ENCODE results near the gene ETS2.

Gene ETS2

DNA sequence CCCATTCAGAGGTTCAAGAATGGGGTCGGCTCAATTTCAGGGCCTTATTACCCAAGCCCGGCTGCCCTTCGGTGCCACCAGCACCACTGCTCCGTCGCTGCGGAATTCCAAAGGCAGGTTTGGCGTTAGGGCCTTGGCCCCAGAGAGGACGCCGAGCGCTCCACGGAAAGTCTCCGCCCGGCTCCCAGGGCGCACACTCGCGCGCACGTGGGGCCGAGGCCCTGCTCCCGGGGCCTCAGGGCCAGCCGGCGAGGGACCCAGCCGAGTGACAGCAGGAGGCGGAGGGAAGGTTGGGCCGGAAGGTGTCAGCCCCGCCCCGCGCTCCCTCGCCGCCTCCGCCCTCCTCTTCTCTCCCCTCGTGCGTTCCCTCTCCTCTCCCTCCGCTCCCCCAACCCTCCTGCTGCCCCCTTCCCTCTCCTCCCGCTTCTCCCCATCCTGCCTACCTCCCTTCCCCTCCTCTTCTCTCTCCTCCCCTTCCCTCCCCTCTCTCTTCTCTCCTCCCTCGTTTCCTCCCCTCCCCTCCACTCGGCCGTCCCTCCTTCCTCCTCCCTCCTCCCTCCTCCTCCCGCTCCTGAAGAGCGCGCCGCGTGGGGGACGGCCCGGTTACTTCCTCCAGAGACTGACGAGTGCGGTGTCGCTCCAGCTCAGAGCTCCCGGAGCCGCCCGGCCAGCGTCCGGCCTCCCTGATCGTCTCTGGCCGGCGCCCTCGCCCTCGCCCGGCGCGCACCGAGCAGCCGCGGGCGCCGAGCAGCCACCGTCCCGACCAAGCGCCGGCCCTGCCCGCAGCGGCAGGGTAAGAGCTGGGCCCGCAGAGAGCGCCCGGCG is at the start of gene ETS2:
Gene ETS2, plus strand, starts transcription at position 602 of the 825 bp plus-strand sequence. CDS start 4,106 bp downstream, outside the sequence.
- in situ Hi-C loops (cut with HindIII; ENCODE audit: low sequenced_read_pairs) = no loop called here

DNA sequence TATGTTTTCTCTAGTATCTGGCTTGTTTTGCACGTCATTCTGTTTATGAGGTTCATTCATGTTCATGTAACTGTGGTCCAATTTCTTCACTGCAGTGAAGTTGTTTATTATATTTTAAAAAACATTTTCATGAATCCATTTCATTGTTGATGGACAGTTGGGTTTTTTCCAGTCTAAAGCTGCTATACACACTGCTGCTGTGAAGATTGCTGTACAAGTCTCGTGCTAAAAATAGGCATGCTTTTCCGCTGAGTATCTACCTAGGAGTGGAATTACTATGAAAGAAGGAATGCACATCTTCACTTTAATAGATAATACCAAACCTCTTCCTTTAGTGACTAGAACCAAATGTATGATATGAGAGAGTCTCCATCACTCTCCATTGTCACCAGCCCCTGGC is 49.0 kb upstream of the ETS2 start:
- in situ Hi-C loops (cut with HindIII; ENCODE audit: low sequenced_read_pairs) = no loop called here

DNA sequence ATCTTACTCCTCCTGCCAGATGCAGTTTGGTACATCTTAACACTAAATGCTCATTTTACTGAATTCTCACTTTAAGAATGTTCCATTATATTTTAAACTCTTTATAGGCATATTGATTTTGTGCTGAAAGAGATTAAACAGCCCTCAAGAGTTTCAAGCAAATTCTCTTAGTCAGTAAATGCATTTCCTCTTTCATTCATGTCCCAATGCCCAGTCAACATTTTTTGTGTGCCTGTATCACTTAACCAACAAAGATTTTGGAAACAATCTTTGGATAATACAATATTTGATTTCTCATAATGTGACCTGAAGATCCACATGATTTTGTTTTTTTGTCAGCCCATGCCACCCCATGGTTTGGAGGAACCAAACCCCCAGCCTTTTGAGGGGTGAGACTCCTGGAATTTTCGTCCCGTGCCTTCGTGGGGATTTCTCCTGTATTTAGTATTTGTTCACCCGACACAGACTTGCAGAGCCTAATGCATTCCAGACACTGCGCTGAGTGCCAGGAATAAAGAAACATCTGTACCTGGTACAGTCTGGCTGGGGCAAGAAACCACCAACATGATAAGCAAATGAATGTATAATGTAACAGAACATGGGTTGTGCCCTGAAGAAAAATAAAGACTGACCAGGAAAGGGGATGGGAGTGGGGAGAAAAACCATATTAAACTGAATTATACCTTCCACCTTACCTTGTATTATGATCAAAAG is 47.1 kb upstream of the ETS2 start:
- in situ Hi-C loops (cut with HindIII; ENCODE audit: low sequenced_read_pairs) = no loop called here

DNA sequence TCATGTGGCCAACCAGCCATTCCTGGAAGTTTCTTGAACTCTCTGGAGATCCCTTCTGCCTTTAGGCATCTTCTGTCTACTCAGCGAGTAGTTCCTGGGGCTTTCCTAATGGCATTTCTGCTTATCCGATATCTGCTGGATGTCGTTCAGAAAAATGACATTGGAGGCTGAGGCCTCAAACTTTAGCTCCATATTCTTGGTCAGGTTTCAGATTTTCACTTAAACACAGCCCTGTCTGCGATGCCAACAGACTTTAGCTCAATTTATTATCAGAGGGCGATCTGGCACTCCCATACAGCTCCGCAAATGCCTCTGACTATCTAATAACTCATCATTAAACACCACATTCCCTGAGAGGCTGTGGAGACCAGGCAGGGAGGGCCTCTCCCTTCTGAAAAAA is 46.3 kb upstream of the ETS2 start:
- in situ Hi-C loops (cut with HindIII; ENCODE audit: low sequenced_read_pairs) = no loop called here

DNA sequence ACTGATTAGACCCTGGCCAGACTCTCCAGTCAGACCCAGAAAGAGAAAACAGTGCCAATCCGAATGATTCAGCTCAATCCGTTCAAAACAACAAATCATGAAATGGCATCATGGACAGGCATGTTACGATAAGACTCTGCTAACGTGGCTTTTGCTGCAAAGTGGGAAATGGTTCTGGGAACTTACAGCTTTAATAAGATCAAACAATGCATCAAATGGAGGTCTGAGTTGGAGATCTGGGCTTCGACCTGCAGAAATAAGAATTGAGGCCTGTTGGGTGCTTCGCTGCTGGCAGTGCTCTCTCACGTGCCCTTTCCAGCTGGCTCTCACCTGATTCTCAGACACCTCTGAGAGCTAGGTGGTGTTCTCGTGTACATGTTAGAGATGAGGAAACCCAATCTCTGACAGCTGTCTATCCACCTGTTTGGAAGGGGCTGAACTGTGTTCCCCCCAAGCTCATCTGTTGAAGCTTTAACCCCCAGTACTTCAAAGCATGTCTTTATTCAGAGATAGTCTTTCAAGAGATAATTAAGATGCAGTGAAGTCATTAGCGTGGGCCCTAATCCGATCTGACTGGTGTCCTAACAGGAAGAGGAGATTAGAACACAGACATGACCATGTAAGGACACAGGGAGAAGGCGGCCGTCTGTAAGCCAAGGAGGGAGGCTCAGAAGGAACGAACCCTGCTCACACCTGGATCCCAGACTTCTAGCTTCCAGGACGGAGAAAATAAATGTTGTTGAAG is 45.5 kb upstream of the ETS2 start:
- in situ Hi-C loops (cut with HindIII; ENCODE audit: low sequenced_read_pairs) = no loop called here

DNA sequence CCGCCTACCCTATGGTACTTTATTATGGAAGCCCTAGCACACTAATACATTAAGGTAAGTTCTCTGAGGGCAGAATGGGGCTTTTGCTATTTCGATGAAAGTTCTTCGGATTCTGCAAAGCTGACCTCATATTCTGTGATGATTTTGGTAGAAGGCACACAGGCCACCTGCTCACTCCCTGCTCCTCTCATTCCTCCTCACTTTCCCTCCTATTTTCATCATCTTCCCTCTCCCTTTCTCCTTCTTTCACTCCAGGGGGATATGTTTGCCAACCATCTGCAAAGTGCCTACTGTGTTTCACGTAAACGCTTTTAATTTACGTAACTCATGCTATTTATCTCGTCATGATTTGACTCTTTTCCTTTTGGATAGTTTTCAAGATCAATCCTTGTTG is 45.0 kb upstream of the ETS2 start:
- in situ Hi-C loops (cut with HindIII; ENCODE audit: low sequenced_read_pairs) = no loop called here

DNA sequence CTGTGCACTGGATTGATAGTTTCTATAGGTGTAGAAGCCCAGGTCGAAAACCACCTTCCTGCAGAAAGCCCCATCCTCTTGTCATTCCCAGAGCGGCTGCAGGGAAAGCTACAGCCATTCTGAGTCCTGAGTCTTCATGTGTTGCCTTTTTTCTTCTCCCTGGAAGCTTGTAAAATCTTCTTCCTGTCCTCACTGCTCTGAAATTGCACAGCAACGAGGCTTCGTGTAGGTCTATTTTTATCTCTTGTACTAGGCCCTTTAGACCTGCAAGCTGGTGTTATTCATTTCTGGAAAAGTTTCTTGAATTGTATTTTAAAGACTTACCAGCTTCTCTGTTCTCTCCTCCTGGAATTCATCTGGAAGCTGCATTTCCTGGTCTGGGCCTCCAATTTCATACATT is 44.2 kb upstream of the ETS2 start:
- in situ Hi-C loops (cut with HindIII; ENCODE audit: low sequenced_read_pairs) = no loop called here

DNA sequence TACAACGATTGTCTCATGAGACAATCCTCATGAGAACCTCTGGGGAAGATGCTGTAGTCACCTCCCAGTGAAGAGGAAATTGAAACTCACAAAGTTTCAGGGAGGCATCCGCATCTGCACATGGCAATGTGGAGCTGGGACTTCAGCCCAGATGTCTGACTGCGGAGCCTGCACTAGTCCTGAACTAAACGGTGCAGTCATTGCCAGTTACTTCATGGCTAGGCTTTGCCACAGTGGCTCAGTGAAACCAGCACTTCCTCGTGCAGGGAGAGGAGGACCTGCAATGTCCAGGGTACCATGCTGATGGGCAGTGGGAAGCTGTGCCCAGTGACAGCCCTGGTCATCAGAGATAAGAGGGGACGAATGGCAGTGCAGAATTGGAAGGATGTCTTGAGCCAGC is 40.7 kb upstream of the ETS2 start:
- in situ Hi-C loops (cut with HindIII; ENCODE audit: low sequenced_read_pairs) = no loop called here

DNA sequence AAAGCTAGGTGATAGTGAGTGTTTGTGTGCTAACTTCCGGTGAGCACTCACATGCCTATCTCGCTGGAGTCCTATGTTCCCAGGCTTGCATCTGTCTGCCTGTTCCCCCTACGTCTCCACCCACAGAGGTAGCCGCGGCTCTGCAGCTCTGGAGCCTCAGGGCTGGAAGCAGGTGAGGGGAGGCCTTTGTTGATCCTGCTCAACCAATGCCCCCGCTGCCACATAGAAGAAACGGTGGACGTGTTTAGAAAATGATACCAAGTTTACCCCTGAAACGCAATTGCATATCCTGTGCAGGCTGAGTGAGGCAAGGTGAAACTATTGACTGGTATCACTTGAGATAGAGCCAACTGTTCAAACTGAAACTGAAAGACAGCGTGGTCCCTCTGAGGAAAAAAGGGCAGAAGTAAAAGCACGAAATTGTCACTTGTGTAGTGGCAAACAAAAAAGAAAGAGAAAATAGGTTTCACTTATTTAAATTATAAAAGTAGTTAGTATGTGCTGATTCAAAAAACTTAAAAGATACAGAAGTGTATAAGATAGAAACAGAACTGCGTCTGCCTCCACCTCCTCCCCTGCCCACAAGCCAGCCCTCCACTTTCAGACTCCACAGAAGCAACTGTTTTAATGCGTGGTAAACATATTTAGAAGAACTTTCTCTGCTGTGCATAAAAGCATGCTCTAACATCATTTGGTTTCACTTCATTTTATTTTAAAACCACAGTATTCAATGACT is 38.6 kb upstream of the ETS2 start:
- in situ Hi-C loops (cut with HindIII; ENCODE audit: low sequenced_read_pairs) = no loop called here

DNA sequence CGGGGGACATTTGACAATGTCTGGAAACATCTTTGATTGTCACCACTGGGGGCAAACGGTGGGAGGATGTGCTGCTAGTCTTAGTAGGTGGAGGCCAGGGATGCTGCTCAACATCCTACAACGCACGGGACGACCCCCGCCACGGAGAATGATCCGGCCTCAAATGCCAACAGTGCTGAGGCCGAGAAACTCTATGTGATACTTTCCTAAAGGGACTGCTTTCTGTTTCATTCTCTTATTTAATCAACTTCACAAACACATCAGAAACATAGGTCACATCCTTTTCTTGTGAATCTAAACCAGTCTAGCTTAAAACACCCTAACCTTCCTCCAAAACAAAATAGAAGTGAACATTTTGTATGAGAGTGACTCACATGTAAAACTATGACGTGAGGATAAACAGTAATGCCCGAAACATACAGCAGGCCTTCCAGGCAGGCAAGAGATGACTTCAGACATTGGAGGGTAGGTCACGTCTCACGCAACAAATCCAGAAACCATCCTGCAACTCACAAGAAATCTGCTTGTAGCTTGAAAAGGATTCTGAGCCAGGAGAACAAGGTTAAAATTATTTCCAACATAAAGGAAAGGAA is 37.2 kb upstream of the ETS2 start:
- in situ Hi-C loops (cut with HindIII; ENCODE audit: low sequenced_read_pairs) = no loop called here

DNA sequence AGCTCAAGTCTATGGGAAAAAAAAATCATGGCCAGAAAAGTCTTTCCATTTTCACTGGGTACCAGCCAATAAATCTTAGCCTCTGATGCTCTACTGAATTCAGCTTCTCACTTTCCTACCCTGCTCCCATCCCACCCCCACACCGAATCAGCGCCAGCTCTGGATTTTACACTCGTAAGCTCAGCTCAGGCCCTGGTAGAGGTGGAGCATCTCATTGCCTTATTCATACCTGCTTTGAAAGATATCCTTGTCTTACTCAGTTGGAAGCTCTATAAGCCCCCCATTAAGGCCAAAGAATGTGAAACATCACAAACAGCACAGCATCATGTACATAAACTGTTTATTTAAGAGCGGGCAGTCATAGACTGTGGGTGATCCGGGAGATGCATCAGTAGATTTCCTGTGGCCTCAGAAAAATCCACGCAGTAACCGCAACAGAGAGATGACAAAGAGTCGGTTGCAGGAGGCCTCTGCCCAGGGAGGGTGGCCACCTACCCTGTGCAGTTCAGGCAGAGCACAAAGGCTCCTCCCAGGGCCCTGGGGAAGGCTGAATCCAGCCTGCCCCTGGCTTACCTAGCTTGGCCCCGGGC is 36.4 kb upstream of the ETS2 start:
- in situ Hi-C loops (cut with HindIII; ENCODE audit: low sequenced_read_pairs) = no loop called here

DNA sequence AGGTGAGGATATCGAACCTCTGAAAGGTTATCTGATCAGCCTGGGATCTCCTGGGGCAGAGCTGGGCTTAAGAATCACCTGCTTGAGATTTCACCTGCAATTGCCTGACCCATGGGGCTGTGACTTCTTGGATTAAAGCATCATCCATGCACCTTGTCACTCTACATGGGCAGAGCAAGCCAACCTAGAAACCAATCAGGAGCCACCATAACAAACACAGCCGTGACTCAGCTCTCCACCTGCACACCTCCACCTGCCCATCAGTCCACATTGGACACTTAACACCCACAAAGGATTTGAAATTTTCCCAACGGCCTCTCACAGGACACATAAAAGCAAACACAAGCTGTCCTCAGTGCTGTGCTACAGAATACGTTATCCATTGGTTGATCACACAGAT is 35.1 kb upstream of the ETS2 start:
- in situ Hi-C loops (cut with HindIII; ENCODE audit: low sequenced_read_pairs) = no loop called here

DNA sequence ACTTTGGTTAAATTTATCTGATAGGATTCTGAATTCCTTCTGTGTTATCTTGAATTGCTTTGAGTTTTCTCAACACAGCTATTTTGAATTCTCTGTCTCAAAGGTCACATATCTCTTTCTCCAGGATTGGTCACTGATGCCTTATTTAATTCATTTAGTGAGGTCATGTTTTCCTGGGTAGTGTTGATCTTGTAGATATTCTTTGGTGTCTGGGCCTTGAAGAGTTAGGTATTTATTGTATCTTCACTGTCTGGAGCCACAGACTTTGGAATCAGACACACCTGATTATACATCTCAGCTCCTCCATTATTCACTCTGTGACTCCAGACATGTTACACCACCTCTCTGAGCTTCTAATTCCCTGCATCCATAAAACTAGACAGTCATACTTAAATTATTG is 34.2 kb upstream of the ETS2 start:
- in situ Hi-C loops (cut with HindIII; ENCODE audit: low sequenced_read_pairs) = no loop called here

DNA sequence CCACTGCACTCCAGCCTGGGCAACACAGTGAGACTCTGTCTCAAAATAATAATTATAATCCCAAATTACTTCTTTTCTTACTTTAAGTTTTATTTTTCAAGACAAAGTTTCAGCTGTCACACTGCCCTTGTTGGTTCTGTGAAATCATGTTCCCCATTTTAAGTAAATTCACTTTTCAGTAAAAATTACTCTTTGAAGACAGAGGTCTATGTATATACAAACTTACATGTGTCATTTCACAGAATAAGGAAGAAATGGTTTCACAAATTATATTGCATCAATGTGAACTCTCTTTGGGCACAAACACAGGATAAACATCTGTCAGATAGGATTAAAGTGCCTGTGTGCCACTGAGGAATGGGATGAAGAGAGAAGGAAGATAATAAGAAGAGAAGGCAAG is 33.1 kb upstream of the ETS2 start:
- in situ Hi-C loops (cut with HindIII; ENCODE audit: low sequenced_read_pairs) = no loop called here

DNA sequence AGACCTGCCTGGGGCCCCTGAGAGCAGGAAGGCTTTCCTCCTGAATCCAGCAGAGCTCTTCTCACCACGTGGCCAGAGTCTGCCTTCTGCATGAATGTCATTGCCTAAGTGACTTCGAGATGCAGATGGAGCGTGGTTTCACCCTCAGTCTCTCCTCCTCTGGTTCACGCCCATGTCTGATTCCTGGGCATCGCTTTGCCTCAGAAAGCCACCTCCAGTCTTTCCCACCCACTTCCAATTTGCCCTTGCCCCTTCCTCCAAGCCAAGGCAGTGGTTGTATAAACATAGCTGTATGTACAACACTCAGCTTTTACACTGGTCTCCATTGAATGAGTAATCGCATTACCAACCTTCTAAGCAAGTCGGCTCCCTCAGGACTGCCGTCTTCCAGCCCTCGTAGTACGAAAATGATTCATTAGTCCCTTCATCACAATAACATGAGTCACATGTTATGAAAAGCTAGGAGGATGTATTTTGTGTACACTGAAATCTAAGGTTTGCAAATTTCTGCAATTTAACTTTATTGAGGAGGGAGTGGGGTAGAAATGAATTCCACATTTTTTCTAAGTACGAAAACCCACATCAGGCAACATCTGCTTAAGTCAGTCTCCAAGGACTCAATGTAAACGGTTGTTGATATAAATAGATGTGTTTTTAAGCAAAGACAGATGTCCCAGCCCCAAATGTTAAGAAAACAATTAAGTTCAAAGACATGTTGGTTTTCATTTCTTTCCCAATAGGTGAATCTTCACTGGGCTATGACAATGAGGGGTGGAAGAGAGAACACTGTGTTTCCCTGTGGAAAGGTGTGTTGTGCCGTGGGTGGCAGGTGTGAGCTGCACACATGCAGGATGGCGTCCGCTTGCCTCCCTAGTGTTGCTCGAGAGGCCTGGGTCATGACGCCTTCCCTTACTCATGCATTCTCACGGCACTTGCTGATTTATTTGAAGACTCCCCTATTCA is 32.3 kb upstream of the ETS2 start:
- in situ Hi-C loops (cut with HindIII; ENCODE audit: low sequenced_read_pairs) = no loop called here

DNA sequence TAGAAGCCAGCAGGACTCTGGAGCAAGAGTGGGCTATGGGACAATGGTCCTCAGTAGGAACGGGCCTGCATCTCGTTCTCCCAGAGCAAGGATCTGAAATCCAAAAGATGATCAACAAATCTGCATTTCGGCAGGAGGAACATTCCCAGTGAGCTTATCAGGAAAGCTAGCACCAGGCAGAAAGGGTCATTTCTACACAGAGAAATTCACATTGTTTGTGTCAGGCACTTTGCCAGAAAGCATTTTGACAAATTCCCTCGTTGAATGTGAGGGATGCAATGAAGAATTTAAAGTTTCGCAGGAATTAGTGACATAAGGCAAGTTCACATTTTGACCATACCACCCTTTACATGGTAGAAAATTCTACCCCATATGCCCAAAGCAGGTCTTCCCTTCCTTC is 31.6 kb upstream of the ETS2 start:
- in situ Hi-C loops (cut with HindIII; ENCODE audit: low sequenced_read_pairs) = no loop called here

DNA sequence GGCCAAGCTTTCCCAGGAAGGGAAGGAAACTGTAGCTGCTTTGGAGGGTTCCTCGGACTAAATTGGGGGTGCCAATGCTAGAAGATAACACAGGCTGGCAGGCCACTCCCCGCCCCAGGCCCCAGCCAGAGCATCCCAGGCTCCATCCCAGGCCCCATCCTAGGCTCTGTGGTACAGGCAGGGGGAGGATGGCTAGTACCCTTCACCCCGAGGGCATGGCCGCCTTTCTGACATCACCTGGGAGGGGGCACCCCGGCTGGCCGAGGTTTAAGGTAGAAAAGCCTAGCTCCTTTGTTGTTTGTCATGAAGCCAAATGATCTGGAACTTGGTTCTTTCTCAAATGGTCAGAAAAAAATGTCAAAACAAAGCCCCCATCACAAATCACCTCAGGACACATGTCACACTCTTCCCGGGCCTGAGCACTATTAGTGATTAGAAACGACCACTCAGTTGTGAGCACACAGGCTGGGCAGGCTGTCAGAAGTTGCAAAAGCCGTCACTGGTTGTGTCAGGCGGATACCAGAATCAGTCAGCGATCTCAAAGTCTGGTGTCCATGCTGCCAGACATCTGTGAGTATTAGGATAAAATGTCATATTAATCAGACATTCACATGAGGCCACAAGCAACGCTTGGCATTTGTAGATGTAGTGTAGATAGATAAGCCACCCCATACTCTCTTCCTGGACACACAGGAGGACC is 31.0 kb upstream of the ETS2 start:
- in situ Hi-C loops (cut with HindIII; ENCODE audit: low sequenced_read_pairs) = no loop called here

DNA sequence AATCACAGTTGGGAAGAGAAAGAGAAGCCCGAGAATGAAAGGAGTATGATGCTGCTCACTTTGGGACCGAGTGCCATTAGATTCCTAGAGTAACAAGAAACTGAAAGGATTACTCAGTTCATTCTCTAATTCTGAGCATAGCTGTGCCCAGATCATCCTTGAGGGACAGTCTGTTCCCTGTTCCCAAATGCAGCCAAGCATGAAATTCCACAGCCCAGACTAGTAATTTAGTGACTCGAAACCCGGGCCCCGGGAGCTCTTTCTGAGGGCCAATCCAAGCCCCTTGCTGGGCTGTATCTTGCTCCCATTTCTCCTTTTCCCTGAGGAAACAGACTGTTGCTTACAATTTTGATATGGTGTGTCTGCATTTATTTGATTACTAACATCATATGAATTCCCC is 30.0 kb upstream of the ETS2 start:
- in situ Hi-C loops (cut with HindIII; ENCODE audit: low sequenced_read_pairs) = no loop called here

DNA sequence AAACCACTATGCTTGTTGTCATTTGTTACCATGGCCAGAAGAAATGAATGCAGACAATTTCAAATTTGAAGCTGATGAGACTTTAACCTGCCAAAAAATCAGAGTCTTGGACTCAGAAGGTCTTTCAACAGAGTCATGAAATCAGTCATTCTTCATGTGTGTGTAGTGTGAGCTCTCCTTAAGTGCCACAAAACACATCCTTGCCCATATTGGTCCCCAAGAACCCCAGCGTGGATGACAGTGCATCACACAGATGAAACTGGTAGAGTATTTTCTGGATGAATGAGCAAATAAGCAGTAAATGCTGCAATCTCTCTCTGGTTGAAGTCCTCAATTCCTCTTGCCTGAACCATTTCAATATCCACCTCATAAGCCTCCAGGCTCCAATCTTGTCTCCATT is 28.7 kb upstream of the ETS2 start:
- in situ Hi-C loops (cut with HindIII; ENCODE audit: low sequenced_read_pairs) = no loop called here
